Stimulated activated CD8-positive, alpha-beta memory T cell treated with anti-CD3 and anti-CD28 coated beads, Interleukin-15, amount 100 ng/mL, for 4 hours (primary cell): ENCODE results near the gene SERPINA10.
"Not testable (repeated sequence)": the region's sequence is repeated elsewhere in the genome, so short reads cannot be mapped to it uniquely, and the experiment has no call there.

ENCODE experiments used
- DNase-seq, 2 donors: peaks; one replicate each; pipeline ENCODE4 v3.0.0-alpha.2; 2020; ENCODE audit warnings: low read depth in 2 of 2

SERPINA10 gene

DNA sequence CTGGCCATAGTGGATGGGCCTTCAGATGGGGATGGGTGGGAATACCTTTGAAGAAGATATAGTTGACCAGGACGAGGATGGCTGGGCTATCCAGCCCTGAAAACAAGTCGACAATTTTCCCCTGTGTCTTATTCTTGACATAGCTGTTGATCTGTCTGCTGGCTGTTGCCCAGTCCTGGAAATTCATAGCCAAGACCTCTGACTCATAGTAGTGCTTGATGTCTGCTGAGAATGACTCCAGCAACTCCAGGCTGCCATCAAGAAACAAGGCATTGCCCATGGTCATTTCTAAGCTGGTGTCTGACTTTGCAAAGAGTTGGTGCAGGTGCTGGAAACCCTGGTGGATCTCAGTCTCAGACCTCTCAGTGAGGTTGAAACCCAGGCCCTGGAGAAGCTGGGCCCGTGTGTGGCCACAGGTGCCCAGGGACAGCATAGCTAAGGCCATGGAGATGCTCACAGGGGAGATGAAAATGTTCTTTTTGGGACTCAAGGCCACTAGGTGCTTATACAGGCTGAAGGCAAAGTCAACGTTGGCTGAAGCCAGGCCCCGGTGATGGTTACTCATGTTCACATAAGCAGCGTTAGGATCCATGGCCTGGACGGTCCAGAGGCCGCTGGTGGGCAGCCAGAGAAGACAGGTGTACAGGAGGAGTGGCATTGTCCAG lies 21.1 kb upstream of the SERPINA10 start:
- no peak for DNase-seq

DNA sequence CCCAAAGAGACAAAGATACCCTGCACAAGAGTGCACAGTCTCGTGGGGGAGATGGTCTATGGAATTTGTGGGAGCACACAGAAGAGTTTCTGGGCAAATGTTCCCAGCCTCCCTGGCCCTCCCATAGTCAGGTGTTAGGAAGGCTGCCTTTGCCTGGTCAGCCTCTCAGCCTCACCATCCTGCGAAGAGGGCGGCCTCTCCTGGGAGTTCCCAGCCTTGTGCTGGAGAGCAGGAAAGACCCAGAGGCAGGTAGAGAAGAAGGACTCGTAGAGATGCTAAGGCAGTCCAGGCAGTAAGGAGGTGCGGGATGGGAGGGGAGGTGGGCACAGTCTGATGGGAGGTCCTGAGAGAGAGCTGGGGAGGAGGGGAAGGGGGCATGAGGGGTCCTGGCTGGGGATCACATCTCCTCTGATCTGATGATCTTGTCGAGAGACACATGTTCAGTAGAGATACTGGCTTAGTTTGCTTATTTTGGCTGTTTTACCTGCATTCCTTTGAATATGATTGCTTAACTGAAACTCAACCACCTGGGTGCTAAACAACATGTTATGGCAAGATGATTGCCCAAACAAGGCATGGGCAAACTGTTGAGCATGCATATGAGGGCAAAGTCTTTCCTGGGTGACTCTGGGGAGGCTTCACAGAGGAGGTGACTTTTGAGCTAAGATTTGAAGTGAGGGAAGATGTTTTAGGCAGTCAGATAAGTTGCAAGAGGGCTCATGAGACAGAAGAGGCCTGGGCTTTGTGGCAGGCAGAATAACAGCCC lies 19.6 kb upstream of the SERPINA10 start:
- DNase-seq = no peak

DNA sequence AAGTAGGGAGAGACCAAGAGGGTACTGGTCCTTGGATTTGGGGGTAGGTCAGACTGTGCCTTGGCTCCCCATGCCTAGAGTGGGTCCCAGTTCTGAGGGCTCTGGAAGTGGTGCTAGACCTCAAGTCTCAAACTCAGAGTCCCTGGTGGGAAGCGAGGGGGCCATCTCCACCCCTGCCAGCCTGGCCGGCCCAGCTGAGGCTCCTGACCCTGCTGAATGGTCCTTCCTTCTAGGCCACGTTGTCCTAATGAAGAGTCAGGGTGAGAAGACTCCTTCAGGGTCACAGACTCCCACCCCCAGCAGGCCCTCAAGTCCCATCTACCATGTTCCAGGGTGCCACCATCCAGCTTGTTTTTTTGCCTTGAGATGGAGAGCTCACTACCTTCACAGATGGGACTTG lies 17.2 kb upstream of the SERPINA10 start:
- no peak for DNase-seq

DNA sequence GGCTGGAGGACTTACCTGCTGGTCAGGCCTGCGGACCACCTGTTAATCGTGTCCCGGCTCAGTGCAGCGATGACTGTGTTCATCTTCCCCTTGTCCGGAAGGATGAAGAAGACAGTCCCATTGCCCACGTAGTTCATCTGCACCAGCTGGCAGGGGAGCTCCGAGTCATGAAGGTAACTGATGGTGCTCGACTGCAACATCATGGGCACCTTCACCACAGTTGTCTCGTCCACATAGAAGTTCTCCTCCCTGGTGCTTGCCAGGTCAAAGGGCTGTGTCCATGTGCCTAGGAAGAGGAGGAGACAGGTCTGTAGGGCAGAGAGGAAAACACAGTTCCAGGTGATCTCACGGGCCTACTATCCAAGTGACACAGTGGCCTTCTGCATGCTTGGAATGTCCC lies 16.7 kb upstream of the SERPINA10 start:
- DNase-seq = no peak

- no peak for DNase-seq
Measured at GRCh38 chr14:94307410-94307992, 14.4 kb upstream of the SERPINA10 start.

- no peak for DNase-seq
Measured at GRCh38 chr14:94306047-94306978, 13.2 kb upstream of the SERPINA10 start.

- DNase-seq = no peak
Measured at GRCh38 chr14:94305620-94306019, 12.6 kb upstream of the SERPINA10 start.

GRCh38 chr14:94304243-94304642 lies 11.2 kb upstream of the SERPINA10 start:
- no peak for DNase-seq

GRCh38 chr14:94303111-94303510 lies 10.0 kb upstream of the SERPINA10 start:
- DNase-seq = no peak

GRCh38 chr14:94298130-94298529 lies 5.1 kb upstream of the SERPINA10 start:
- no peak for DNase-seq

DNA sequence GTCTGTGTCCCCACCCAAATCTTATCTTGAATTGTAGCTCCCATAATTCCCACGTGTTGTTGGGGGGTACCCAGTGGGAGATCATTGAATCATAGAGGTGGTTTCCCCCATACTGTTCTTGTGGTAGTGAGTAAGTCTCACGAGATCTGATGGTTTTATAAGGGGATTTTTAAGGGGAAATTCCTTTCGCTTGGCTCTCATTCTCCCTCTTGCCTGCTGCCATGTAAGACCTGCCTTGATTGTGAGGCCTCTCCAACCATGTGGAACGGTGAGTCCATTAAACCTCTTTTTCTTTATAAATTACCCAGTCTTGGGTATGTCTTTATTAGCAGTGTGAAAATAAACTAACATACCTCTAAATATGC lies 3.1 kb upstream of the SERPINA10 start:
- not testable (repeated sequence) for DNase-seq

DNA sequence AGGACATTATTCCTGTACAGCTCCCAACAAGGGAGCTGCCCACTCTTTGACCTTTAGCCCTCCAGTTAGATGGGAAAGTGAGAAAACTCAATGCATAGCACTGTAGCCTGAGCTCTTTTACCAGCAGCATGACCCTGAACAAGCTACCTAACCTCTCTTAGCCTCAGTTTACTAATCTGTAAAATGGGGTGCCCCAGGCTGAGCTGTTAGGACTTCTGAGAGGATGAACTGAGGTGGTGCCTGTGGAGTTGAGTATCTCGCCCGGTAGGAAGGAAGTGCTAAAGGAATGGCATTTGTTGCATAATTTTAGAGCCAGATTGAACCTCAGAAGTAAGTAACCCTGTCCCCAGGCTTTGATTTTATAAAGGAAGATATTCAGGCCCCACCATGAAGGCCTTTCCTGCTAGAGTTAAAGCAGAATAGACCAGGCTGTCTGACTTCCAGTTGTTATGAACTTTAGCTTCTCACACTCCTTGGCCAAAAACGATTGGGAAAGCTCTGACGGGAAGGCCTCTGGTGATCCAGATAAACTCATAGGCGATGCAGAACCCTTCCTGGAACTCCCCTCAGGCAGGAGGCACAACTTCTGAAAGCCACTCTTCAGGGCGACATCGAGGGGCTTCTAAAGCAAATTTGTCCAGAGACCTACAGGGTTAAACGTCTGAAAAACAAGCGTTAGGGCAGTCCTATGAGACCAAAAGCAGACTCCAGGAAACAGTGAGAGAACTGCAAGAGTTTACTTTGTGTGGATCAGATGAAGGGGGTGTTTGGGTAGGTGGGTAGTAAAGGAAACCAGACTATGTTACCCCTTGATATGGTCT lies 2.5 kb upstream of the SERPINA10 start:
- DNase-seq = no peak

DNA sequence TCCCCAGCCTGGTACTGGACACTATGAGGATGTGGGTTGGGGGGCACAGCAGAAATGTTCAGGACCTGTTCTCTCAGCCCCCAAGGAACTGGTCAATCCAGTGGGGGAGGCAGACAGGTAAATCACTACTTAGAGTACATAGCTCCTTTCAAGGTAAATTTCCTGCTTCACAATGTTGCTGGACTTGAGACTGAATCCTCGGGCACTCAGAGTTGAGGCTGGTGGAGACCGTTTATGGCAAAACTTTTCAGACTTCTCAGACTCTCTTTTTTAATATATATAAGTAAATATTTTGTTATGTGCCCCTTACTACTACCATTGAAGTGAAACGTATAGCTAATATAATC lies 483 bp upstream of the SERPINA10 start:
- no peak for DNase-seq

- no peak for DNase-seq
Measured at GRCh38 chr14:94292526-94292871, 569 bp downstream of the SERPINA10 start.

DNA sequence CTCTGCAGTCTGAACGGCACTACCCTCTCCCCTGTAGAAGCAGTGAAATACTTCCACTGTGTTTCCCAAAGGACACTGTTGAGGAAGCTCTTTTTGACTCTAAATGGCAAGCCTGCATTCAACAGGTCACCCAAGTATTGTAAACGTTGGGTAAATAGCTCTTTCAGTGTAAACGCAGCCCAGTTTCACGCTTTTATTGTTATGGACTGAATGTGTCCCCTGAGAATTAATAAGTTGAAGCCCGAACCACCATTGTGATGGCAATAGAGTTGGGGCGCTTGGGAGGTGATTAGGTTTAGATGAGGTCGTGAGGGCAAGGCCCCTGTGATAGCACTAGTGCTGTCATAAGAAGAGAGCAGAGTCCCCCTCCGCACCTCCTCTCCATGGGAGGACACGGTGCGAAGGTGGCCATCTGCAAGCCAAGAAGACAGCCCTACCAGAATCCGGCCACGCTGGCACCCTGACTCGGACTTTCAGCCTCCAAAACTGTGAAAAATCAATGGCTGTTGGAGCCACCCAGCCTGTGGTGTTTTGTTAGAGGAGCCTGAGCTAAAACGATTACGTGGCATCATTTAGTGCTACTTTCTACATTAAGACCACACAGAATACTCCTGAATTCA lies 1.1 kb downstream of the SERPINA10 start:
- no peak for DNase-seq

GRCh38 chr14:94291159-94291905 lies 1.7 kb downstream of the SERPINA10 start:
- no peak for DNase-seq

GRCh38 chr14:94290197-94290596 lies 2.9 kb downstream of the SERPINA10 start:
- no peak for DNase-seq

- DNase-seq = no peak
Measured at GRCh38 chr14:94288610-94289465, 4.2 kb downstream of the SERPINA10 start.

- DNase-seq = no peak
Measured at GRCh38 chr14:94285158-94285557, 7.9 kb downstream of the SERPINA10 start.
